Omental fat pad (tissue), 4 donors: ENCODE data around the gene SOBP. TPM values are rescaled to one million over a fixed set of nuclear protein-coding genes. Genes with fewer than 3 reads are reported as not detected.

Source experiments
- ATAC-seq: fragments of 150-250 bp; one replicate; pipeline ENCODE4 v1.9.1; 2016; ENCODE audit warnings: mild to moderate bottlenecking, moderate library complexity; ENCODE audit not compliant: low FRiP score
- DNase-seq: peaks from one replicate; pipeline ENCODE4 v3.0.0-alpha.2; 2019; ENCODE audit warnings: low spot score
- total RNA-seq, 4 donors: library from RNA; depleted of rRNA; stranded (reverse); fragments of >200 nt; gene quantifications; one replicate each; pipeline ENCODE4 v1.1.0, GENCODE V29; 2016
- TF ChIP-seq, protein P1 (sequence below), 3 donors: fragments of 450-650 bp; IDR thresholded peaks; one replicate each; pipeline ENCODE4 v1.5.1; 2016 to 2017; ENCODE audit warnings: antibody characterized with exemption in 3 of 3, mild to moderate bottlenecking in 3 of 3, moderate library complexity in 2 of 3

Gene SOBP
- total RNA-seq, 4 donors from 2014 or later, result 1.9 to 9.6 (median 4.0) TPM

DNA sequence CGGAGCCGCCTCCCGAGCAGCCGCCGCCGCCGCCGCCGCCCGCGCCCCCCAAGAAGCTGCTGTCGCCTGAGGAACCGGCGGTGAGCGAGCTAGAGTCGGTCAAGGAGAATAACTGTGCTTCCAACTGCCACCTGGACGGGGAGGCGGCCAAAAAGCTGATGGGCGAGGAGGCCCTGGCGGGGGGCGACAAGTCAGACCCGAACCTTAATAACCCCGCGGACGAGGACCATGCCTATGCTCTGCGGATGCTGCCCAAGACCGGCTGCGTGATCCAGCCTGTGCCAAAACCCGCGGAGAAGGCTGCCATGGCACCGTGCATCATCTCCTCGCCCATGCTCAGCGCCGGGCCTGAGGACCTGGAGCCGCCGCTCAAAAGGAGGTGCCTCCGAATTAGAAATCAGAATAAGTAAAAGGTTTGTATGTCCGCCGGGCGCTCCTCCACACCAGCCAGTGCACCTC, 145.2 kb downstream of the SOBP start:
- ATAC-seq (no peak), DNase-seq (no peak)
- TF ChIP-seq, protein P1, sequence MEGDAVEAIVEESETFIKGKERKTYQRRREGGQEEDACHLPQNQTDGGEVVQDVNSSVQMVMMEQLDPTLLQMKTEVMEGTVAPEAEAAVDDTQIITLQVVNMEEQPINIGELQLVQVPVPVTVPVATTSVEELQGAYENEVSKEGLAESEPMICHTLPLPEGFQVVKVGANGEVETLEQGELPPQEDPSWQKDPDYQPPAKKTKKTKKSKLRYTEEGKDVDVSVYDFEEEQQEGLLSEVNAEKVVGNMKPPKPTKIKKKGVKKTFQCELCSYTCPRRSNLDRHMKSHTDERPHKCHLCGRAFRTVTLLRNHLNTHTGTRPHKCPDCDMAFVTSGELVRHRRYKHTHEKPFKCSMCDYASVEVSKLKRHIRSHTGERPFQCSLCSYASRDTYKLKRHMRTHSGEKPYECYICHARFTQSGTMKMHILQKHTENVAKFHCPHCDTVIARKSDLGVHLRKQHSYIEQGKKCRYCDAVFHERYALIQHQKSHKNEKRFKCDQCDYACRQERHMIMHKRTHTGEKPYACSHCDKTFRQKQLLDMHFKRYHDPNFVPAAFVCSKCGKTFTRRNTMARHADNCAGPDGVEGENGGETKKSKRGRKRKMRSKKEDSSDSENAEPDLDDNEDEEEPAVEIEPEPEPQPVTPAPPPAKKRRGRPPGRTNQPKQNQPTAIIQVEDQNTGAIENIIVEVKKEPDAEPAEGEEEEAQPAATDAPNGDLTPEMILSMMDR (IDR thresholded peaks at IDR 0.05), result no peak

DNA sequence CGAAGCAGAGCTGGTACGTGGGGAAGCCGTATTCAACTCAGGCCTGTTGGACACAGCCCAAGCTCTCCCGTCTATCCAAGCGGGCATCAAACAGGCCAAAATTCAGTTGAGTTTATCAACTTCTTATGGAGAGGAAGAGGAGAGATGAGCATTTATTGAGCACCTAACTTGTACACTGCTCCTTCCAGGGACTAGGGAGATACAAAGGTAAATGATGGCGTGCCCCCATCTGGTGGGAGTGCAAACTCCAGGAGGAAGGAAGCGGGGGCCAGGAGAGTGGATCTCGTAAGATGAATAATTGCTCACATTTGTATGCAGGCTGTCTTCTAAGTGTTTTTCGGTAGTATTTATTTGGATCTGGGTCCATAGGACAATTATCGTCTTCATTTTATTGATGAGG, 146.6 kb downstream of the SOBP start:
- no peak for ATAC-seq
- TF ChIP-seq, protein P1 (IDR thresholded peaks at IDR 0.05), result no peak
- DNase-seq, result no peak

DNA sequence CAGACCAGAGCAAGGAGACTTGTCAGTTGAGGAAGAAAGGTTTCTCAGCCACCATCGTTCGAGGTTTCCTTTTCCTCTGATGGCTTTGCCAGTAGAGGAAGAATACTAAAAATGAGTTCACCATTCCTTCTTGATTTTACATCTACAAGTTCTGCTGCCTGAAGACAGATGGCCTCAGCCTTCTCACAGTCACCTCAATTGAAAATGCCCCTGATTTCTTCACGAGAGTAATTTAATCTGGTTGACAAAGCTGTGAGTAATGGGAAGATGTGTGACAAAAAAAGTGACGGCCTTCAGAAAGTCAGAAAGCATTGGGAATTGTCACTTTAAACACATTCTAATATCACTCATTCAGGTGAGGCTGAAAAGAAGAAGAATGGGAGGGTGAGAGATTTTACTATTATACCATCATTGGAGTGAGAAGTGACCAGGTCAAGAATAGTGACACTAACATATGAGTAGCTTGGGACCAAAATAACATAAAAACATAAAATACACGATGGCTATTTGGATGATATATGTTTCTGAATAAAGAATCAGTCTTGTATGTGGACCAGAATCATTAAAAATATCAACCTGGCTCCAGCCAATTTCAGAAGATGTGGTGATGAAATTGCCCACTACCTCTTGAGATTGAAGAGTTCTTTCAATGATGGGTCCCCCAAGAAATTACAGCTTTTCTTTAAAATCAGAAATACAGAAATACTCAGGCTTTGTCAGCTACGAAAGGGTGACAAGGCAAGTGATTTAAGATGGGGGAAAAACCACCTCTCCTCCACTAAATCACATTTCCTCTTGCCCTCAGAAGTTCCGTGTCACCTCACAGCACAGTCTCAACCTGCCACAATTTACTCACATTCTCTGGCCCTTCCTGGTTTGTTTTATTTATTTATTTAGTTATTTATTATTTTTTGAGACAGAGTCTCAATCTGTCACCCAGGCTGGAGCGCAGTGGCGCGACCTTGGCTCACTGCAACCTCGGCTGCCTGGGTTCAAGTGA, 147.7 kb downstream of the SOBP start:
- TF ChIP-seq, protein P1 (IDR thresholded peaks at IDR 0.05), result no peak
- ATAC-seq, result no peak
- no peak for DNase-seq

DNA sequence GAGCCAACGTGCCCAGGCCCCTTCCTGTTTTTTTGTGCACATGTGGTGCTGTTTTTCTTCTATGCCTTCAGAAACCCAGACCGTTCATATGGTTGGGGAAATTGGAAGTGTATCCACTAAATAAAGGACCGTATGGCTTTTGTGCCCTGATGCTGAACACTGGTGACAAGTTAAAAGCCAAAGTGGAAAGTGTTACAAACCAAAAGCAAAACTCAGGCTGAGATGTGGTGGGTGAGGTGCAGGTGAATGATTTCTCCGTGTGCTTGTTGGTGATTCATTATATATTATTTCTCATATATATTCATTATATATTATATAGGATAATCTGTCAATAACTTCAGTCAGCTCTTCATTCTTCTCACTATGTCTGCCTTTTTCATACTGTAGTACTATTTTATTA, 148.6 kb downstream of the SOBP start:
- TF ChIP-seq, protein P1 (IDR thresholded peaks at IDR 0.05), result no peak
- DNase-seq (no peak), ATAC-seq (no peak)

DNA sequence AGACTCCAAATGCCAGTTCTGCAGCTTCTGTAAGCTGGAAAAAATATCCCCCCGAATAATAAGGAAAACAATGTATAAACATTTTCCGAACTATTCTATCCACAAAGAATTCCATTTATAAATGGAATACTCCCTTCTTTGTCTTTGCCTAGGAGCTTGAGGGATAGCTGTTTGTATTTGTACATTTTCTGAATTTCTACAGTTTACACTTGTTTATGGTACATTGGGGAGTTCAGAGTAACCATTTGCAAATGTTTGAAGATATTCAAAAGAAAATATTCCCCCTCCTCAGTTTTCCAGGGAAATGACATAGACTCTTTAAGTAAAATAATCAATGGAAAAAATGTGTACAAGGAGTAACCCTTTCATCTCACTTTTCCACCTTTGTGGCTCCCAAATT, 149.6 kb downstream of the SOBP start:
- ATAC-seq (no peak), DNase-seq (no peak)
- TF ChIP-seq, protein P1 (IDR thresholded peaks at IDR 0.05), result no peak

DNA sequence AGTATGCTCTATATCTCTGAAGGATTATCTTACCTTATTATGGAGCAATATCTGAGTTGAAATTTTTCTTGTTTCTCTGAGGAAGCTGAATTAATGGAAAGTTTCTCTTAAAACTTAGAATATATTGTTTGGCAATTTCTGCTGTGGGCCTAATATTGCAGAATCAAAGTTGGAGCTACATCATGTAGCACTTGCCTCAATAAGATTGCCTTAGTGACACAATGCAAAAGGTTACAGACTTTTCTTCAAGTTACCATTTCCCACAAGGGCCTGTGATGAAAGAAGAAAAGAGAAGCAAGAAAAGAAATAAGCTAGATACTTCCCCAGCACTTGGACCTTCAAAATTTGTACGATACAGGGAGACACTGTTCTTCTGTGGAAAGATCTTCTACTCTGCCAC, 151.2 kb downstream of the SOBP start:
- DNase-seq (no peak), ATAC-seq (no peak)
- TF ChIP-seq, protein P1 (IDR thresholded peaks at IDR 0.05), result no peak

DNA sequence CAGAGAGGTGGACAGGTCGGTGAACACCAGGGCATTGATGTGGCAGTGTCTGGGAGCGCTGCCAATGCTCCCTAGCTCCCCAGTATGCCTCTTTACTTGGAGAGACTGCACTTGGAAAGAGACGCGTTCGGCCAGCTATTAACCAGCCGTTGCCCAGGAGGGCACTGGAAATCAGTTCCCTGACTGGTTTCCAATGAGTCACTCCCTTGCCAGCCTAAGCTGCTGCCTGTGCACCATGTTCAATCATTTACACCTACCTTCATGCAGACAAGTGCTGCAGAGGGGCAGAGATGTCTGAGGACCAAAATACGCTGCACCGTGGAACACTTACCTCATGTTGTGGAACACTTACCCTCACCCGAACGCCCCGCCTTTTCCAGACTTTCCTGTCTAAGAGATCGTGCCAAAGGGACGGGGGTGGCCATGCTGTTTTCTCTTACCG, 151.6 kb downstream of the SOBP start:
- no peak for ATAC-seq
- TF ChIP-seq, protein P1 (IDR thresholded peaks at IDR 0.05), result no peak
- no peak for DNase-seq
